GM19324 (cell line): ENCODE measurements around the gene WHRN.

Experiments
- ATAC-seq: cut with Tn5 transposase; IDR thresholded peaks from one replicate; pipeline ENCODE4 v1.9.1; 2021; ENCODE audit warnings: mild to moderate bottlenecking, moderate library complexity; ENCODE audit not compliant: unreplicated experiment, low FRiP score

WHRN gene

DNA sequence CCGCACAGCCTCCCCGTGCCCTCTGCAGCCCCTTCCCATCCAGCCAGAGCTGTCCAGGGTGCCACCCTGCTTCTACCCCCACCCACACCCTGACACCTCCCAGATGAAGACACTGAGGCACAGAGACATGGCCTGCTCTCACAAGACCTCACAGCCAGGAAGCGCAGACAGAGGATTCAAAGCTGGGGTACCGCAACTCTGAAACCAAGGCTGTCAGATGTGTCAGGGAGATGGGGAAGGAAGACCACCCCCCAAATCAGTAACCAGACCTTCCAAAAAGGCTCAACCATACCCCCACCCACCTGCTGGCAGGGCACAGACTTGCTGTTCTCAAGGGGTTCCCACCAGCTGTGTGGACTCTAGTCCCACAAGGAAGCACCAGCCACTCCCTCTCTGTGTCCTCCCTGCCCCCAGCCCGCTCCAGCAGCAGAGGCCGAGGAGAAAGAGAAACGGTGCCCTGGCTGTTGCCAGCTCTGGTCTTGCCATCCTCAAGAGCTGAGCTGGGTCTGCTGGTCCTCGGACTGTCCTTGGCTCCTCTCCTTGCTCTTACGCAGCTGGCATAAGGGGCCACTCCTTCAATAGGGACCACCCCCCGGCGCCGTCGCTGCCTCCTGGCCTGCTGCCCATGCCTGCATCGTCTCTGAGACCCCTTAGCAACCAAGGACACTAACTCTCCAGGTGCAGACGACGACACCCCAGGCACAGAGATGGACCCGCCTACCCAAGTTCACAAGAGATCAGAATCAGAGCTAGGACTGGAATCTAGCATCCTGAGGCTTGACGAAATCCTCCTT is 118.2 kb downstream of the WHRN start:
- ATAC-seq = no peak

DNA sequence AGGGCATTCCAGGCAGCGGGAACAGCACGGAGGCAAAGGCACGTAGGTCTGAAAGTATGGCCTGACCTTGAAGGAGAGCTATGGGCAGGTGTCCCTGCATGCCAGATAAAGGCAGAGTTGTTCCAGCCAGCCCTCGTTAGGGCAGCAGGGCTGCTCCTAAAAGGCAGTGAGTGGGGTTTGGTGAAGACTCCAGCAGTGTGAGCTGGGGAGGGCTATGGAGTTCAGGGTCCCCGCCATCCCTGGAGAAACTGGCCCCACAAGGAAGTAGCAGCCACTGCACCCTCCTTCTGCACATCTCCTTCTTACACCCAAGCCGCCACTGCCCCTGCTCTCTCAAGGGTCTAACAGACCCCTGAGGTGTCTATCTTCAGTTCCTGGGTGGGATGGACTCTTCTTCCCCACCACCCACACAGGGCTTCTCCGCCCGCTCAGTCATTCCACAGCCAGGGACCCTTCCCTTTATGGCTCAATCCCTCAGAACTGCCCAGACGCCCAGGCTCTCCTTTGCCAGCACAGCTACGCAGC is 118.8 kb downstream of the WHRN start:
- no peak for ATAC-seq

DNA sequence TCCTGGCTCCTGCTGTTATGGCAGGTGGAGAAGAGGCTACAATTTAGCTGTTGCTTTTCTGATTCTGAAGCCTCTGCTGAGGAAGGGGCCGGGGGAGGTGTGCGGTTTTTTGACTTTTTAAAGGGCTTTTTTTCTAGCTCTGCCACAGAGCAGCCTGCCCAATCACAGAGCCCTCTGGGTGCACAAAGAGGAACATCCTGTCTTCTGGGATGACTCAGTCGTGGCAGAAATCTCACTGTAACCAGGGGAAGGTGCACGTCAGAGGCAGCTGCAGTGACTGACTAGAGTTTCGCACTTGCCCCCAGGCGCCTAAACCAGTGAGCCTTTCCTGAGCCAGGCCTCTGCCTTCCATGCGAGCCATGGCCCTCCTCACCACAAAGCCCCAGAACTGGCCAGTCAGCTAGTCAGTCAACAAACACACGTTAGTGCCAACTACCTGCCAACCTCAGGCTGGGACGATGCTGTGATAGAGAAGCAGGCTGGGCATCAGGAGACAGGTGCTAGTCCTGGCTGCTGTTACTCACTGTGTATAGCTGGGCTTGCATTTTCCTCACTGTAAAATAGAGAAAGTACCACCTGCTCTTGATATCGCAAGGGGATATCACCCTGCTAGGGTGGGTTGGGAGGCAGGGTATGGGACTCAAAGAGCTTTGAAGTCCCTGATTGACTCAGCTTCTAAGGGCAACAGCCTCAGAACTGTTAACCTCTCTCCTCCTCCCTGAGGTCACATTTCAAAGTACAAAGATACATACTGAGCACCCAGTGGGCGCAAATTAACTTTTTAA is 119.7 kb downstream of the WHRN start:
- peak; percentile 76 for ATAC-seq

DNA sequence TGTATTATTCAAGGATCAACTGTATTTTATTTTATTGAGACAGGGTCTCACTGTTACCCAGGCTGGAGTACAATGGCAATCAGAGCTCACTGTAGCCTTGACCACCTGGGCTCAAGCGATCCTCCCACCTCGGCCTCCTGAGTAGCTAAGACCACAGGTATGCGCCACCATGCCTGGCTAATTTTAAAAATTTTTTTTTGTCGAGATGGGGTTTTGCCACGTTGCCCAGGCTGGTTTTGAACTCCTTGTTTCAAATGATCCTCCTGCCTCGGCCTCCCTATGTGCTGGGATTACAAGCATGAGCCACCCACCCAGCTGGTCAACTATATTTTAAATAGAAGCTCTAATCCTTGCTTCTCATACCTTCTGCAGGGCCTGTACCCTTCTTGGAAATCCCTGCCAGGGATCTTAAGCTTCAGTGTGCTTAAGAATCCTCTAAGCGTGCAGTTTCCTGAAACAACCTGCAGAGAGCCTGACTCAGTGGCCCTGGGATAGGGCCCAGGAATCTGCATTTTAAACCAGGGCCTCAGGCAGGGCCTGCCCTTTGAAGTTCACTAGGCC is 120.4 kb downstream of the WHRN start:
- no peak for ATAC-seq

DNA sequence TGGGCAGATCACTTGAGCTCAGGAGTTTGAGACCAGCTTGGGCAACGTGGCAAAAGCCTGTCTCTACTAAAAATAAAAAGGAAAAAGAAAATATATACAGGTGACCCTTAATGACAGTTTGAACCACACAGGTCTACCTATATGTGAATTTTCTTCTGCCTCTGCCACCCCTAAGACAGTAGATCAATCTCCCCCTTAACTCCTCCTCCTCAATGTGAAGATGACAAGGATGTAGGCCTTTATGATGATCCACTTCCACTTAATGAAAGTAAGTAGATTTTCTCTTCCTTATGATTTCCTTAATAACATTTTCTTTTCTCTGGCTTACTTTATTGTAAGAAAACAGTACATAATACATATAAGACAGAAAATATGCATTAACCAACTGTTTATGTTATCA is 120.9 kb downstream of the WHRN start:
- no peak for ATAC-seq

DNA sequence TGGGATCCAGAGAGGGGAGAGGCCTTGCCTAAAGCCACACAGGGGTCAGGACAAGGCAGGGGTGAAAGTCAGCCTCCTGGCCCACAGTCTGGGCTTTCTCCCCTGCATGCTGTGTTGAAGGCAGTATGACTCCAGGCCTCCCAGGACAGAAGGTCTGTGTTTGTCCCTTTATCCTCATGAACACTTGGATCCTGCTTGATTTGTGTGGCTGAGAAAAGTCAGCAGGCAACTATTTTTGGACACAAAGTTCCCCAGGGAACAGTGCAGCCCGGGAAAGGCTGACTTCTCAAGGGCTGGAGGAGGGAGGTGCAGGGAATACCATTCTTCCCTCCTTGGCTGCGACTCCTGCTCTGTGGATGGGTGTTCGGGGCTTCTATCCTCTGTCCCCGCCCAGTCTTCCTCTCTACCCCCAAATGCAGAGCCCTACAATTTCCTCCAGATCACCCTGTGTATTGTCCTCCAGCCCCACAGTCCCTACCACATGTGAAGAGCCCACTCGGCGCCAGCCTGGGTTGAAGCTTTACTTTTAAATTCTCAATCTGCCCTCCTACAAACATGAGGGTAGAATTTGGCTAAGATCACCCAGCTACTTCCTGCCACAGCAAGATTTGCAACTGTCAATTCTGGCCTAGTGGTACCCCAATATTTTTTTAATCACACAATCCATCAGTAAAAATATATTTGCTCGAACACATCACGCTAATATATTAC is 121.6 kb downstream of the WHRN start:
- no peak for ATAC-seq

DNA sequence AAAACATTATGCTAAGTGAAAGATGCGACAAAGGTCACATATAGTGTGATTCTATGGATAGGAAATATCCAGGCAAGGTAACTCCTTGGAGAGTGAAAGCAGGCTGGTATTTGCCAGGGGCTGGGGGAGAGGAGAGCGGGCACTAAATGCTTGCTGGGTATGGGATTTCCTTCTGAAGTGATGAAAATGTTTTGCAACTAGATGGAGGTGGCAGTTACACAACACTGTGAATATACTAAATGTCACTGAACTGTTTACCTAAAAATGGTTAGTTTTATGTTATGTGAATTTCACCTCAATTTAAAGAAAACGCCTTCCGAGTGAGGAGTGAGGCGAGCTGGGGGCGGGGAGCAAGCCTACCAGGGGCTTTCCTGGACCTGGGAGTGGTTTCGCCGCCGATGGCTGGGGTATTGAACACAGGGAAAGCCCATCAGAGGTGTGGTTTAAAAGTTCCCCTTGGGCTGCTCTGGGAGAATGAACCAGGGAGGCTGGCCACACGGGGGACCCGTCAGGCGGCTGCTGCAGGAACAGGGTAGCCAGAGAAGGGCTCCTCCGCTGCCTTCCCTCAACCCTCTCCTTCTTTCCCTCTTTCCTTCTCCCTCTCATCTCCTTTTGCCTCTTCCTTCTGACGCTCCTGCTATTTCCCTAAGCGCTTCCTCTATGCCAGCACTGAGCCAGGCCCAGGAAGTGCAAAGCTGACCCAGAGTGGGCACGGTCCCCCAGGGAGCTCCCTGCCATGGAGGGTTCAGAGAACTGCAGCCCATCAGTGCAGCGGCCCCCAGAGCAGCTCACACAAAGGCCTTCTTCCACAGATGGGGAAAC is 122.4 kb downstream of the WHRN start:
- no peak for ATAC-seq

DNA sequence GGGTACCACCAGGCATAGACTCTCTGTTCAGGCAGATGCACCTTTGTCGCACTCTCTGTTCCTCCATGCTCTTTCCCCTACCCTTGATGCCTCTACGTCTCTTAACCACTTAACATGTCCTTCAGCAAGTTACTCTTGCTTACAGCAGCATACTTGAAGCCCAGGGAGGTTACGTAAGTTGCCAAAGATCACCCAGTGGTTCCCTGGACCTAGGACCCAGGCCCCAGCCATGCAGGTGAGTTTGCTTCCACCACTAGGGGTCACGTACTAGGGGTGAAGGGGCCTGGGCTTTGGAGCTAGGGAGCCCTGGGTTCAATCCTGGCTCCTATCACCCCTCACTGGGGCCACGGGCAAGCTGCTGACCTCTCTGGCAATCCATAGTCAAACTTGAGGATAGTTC is 126.4 kb downstream of the WHRN start:
- ATAC-seq = no peak

DNA sequence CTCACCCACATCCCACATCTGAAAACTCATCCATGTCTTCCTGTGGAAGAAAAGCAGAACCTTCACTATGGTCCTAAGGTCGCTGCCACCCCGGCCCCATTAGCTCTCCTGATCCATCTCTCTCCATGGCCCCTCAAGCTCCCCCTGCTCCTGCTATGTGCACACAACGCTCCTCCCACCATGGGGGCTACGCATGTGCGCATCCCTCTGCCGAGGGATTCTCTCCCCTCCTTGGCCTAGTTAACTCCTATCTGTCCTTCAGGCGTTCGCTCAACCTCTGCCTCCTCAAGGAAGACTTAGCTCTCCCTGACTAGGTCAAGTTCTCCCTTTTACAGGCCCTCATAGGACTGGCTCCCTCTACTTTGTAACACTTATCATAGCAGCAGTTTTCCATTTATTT is 127.3 kb downstream of the WHRN start:
- ATAC-seq = no peak

DNA sequence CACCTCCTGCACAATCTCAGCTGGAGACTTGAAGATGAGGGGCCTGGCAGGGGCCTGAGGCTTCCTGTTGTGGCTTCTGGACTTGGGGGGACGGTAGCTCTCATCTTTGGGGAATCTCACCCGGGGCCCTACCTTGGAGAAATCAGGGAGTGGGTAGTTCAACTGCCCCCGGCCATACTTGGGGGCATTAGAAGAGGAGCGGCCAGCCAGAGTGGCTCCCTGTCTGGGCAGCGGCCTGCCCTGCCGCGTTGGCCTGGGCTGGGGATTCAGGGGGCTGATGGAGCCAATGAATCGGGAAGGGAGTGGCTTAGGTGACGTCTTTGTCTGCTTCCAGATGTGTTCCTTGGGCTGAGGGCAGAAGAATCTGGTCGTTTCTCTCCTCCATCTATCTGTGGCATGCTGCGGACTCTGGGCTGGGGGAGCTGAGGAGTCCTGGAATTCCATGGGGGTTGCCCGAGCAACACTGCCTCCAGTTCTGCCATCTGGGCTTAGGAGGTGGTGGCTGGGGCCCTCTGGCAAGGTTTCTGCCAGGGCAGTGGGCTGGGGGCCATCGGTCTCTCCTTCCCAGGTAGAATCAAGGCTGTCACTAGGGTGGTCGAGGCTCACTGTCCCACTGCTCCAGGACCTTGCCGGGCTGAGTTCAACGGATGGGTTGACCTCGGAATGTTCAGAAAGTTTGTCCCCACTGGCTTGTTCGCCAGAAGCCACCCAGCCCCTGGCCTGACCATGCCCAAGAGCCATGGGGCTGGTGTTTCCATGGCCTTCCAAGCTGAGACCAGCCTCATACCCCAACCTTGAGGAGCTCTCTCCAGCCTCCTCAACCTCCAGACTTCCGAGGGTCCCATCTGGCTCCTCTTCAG is 128.5 kb downstream of the WHRN start:
- no peak for ATAC-seq

DNA sequence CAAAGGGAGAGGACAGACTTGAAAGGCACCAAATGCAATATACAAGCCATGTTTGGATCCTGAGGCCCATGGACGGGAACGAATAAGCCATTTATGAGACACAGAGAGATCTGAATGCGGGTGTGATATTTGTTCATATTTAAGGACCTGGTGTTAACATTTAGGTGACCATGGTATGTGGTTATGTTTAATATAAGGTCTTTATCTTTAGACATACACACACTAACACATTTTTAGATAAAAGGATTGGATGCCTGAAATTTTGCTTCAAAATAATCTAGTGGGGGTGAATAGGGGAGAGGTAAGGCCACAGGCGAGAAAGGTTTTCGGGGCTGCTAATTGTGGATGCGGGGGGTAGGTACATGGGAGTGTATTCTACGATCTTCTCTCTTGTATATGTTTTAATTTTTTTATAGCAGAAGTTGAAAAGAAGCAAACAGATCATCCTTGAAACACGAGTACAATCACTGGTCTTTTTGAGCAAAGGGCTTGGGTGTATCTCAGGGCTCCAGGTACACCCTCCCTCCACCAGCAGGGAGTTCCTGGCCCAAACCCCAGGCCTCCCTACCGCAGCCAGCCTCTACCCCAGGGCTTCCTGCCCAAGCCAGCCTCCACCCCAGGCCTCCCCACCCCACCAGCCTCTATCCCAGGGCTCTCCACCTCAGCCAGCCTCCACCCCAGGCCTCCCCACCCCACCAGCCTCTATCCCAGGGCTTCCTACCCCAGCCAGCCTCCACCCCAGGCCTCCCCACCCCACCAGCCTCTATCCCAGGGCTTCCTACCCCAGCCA is 129.7 kb downstream of the WHRN start:
- ATAC-seq = no peak

DNA sequence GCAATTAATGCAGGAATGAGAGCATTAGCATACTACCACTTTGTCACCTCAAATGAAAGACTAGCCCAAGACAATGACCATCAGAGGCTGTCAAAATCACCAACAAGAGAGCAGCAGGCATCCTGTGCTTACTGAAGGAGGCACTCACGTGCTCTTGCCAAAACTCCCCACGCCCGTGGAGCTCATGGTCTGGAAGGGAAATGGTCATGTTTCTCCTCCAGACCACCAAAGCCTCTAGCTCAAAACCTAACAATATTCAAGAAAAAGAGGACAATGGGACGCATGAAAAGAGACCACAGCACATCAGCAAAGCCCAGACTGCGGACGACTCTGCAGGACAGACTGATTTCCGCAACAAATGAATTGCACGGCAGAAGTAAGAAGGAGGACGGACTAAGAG is 130.3 kb downstream of the WHRN start:
- no peak for ATAC-seq

DNA sequence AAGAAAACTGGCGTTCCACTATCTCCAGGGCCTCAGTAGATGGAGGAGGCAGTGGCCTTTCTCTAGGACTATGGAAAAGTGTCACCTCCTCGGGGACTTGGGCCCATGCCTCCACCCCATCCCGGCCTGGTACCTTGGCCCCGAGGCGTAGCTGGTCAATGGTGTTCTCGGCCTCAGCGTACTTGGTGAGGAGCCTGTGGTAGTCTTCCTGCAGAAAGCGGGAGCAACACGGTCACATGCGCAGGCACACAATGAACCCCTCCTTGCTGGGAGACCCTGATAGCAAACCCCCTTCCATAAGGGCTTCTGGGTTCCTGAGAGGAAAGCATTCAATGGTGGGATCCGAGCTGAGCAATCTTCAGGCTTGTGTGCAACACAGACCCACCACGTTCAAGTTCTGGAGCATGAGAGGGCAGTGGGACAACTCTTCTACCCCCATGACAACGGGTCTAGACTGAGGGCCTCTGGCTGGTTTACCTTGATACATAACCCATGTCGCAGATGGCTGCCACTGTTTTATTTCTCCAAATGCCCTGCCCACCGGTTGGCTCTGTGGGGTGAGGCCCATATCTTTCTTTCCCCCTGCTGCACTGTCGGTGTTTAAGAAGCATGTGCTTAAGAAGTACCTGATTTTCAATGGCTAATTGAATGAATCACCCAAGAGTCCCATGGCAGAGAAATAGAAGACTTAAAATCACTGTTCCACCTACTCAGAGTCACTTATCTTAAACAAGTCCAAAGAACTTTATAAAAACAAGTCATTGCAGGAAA is 131.1 kb downstream of the WHRN start:
- no peak for ATAC-seq

DNA sequence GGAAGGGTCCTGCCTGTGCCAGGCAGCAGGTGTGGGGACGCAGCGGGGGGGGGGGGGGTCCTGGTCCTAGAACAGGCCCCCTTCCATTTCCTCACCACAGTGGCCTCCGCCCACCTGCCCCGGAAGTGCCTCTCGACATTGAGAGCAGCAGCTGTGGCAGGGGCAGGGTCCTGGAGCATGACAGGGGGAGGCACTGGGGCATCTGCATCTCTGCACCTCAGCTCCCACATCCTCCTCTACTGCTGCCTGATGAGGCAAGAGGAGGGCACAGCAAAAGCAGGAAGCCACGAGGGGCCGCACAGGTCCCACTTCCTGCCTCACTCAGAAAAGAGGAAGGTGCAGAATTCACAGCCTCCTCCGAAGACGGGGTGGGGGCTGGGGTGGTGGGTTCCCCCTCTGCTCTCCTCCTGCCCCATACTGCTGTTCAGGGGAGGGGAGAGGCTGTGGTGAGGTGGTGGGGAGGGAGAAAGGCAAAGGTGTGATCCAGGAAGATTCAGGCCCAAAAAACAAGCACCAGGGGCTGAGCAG is 132.3 kb downstream of the WHRN start:
- peak; percentile 92 for ATAC-seq

DNA sequence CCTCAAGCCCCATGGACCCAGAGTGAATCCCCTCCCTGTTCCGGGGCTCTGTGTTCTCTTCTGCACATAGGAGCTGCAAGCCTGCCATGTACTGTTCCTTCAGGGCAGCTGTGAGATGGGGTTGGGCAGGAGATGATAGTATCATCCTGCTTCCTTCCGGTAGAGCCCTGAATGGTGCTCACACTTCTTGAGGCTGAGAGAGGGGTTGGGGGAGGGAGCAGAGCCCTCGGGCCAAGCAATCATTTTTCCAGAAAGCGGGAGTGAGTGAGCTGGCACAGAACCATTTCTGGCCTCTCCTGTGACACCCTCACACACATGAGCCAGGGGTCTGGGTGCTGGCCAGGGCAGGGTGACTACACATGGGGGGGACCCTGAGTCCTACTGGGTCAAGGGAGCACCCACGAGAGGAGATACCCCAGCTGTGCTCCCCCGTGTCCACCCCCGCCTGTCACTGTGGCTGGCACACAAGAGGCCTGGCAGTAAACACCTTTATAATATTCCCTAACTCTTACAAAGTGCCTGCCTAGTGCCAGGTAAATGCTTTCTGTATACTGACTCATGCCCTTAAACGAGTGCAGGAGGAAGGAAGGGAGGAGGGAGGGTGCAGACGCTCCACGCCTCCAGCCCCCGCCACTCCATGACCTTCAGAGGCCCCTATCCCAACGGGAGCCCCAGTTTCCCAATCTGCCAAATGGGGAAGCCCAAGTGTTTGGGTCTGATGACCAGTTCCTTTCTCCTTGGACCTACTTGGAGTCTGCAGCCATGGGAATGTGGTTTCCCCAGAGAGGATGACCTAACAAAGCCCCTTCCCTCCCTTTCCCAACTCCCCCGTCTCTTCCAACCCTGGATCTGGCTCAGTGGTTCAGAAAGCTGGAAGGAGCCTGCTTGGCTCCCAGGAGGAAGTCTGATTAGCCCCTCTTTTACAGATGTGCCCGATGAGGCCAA is 133.0 kb downstream of the WHRN start:
- no peak for ATAC-seq

DNA sequence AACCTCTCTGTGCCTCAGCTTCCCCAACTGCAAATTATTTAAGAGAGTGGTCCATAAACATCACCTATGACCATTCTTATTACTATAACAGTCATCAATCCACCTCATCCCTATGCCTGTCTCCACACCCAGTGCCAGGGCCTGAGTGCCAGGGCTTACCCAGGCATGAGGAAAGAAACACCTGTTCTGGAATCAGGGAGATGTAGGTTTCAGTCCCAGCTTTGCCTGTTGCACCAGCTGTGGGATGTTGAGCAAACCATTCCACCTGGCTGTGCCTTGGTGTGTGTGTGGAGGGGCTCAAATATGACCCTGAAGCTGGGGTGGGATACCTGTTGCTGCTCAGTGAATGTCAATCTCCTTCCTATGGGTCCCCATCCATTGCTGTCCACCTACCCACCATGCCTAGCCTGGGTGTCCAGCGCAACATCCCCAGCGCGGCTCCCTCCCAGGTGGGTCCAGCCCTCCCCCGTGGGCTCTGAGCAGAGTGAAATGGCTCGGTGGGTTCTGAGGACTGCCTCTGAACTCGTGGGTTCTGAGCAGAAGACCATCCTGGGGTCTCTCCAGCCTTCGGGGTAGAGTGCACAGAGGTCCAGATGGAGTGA is 133.8 kb downstream of the WHRN start:
- no peak for ATAC-seq
